ENCODE measurements around the gene RPL36. TPM values are rescaled to one million over a fixed set of nuclear protein-coding genes. Genes with fewer than 3 reads are reported as not detected.
"Not testable (repeated sequence)": the region's sequence is repeated elsewhere in the genome, so short reads cannot be mapped to it uniquely, and the experiment has no call there.

Gene RPL36
- total RNA-seq, 4 donors from 2014 or later: 572 to 1,565 (median 1,059) TPM

DNA sequence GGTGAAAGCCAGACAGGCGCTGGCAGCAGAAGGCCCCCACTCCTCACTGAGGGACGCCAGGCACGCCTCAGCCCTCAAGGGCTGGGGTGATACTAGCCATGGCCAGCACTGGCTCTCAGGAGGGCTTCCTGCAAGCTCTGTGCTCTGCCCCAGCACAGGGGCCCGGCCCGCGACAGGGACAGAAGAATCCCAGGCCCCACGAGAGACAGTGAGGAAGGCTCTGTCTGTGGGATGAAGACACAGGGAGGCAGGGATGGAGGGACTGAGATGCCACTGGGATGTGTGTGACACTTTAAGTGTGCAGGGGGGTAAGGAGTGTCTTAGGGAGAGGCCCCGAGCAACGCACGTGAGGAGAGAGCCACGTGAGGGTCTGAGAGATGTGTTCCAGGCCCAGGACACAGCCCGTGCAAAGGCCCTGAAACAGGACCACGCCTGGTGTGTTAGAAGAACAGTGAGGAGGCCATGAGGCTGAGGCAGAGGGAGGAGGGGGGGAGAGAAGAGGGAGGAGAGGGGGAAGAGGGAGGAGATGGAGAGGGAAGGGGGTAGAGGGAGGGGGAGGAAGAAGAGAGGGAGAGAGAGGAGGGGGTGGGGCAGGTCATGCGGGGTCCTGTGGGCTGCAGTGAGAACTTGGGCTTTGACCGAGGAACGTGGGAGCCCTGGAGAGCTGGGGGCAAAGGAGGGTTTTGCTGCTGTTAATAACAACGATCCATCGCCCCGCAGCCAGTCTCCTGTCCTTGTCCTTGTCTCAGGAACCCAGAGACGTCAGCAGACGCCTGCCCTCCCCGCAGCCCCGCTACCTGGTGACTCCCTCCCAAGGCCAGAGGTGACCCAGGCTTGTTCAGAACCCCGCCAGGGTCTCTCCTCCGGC, 7.2 kb downstream of the RPL36 start:
- intact Hi-C loops (cut with DNase I): no loop called here
- Histone ChIP-seq H3K36me3 (peaks cover 25 to 100% (median 56%) of the 10 kb centered on the region in 3 donors), H3K4me3 (no peak overlapping the region), H3K9me3 (no peaks in the 10 kb centered on the region), H3K27me3 (no peaks in the 10 kb centered on the region), H3K27ac (no peak overlapping the region), H3K4me1 (peaks cover 6 to 20% (median 10%) of the 10 kb centered on the region in 3 donors)
- TF ChIP-seq POLR2A (IDR thresholded peaks at IDR 0.05): no peak
- TF ChIP-seq, protein P1, sequence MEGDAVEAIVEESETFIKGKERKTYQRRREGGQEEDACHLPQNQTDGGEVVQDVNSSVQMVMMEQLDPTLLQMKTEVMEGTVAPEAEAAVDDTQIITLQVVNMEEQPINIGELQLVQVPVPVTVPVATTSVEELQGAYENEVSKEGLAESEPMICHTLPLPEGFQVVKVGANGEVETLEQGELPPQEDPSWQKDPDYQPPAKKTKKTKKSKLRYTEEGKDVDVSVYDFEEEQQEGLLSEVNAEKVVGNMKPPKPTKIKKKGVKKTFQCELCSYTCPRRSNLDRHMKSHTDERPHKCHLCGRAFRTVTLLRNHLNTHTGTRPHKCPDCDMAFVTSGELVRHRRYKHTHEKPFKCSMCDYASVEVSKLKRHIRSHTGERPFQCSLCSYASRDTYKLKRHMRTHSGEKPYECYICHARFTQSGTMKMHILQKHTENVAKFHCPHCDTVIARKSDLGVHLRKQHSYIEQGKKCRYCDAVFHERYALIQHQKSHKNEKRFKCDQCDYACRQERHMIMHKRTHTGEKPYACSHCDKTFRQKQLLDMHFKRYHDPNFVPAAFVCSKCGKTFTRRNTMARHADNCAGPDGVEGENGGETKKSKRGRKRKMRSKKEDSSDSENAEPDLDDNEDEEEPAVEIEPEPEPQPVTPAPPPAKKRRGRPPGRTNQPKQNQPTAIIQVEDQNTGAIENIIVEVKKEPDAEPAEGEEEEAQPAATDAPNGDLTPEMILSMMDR (IDR thresholded peaks at IDR 0.05): no peak
- DNase-seq: no peak
- WGBS, 2 donors: 72 to 74% methylated on average over 13 to 18 of the region's 25 CpGs

DNA sequence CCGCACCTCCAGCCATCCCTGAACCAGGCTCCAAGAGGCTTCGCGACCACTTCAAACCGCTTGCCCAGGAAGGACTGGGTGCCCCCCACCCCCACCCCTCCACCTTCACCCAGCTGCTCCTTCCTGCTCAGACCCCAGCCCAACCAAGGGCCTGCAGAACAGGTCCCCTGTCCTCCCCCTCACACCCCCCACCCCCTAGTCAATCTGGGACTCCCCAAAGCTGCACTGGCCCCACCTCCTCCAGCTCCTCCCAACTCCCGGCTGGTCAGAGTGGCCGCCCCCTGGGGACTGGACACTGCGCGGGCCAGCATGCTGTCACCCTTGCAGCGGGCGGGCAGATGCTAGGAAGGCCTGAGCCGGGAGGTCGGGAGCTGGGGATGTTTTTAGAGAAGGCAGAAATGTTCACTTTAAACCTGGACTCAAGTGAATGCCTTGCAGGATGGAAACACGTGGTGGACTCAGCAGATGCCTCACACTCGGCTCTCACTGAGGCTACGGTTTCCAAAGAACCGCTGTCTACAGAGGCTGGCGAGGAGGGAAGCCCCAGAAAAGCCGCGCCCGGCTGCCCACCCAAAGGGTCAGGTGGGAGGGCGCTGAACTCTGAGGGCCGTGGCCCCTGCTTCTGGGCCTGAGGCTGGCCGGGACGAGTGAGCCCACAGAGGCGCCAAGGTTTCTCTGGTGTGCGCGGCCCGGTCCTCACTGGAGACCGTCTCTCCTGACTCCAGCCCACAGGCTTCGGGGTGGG, 8.0 kb downstream of the RPL36 start:
- Histone ChIP-seq H3K4me3 (no peak overlapping the region), H3K27ac (no peak overlapping the region), H3K36me3 (peaks cover 22 to 96% (median 47%) of the 10 kb centered on the region in 3 donors), H3K9me3 (no peaks in the 10 kb centered on the region), H3K4me1 (peaks cover 1 to 12% (median 6%) of the 10 kb centered on the region in 3 donors), H3K27me3 (no peaks in the 10 kb centered on the region)
- intact Hi-C loops (cut with DNase I): no loop called here
- DNase-seq: no peak
- 82 to 86% methylated on average over 9 to 11 of the region's 30 CpGs for WGBS, 2 donors
- TF ChIP-seq, protein P1 (IDR thresholded peaks at IDR 0.05): no peak
- TF ChIP-seq POLR2A (IDR thresholded peaks at IDR 0.05): no peak

DNA sequence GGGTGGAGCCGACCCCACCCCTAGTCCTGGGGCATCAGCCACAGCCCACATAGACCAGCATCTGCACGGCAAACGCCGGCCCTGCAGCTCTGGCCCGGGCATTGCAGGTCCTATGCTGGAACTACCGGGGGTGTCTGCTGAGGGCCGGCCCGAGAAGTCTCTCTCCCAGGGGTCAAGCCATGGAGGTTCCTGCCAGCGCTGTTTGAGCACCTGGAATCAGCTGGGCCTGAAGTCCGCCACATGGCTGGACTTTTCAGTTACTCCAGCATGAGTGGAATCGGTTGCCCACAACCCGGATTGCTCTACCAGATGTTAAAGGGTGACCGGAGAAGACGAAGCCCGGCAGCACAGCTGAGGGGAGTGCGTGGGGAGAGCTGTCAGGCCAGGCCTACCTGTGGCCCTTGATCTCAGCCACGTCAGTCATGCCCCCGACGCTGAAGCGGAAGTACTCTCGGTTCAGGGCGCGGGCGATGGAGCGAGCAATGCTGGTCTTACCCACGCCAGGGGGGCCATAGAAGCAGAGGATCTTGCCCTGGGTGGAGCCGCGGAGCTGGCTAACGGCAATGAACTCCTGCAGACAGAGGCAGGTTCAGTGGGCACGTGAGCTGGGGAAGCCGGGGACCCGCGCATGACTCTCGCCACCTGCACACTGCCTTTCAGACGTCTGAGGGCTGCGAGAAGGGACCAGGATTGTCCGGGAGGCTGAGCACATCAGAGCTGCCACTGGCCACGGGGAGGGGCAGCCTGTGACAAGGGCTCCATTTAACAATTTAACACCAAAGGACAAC, 8.7 kb downstream of the RPL36 start:
- peaks cover 0 to 4% (median 1%) of the 10 kb centered on the region in 3 donors for H3K4me1 ChIP-seq
- H3K27me3 ChIP-seq: no peaks in the 10 kb centered on the region
- DNase-seq: no peak
- 86 to 90% methylated on average over 11 to 21 of the region's 38 CpGs for WGBS, 2 donors
- H3K27ac ChIP-seq: no peak overlapping the region
- H3K36me3 ChIP-seq: peaks cover 15 to 96% (median 49%) of the 10 kb centered on the region in 3 donors
- intact Hi-C loops (cut with DNase I): no loop called here
- no peak overlapping the region for H3K4me3 ChIP-seq
- TF ChIP-seq POLR2A (IDR thresholded peaks at IDR 0.05): no peak
- TF ChIP-seq, protein P1 (IDR thresholded peaks at IDR 0.05): no peak
- no peaks in the 10 kb centered on the region for H3K9me3 ChIP-seq

DNA sequence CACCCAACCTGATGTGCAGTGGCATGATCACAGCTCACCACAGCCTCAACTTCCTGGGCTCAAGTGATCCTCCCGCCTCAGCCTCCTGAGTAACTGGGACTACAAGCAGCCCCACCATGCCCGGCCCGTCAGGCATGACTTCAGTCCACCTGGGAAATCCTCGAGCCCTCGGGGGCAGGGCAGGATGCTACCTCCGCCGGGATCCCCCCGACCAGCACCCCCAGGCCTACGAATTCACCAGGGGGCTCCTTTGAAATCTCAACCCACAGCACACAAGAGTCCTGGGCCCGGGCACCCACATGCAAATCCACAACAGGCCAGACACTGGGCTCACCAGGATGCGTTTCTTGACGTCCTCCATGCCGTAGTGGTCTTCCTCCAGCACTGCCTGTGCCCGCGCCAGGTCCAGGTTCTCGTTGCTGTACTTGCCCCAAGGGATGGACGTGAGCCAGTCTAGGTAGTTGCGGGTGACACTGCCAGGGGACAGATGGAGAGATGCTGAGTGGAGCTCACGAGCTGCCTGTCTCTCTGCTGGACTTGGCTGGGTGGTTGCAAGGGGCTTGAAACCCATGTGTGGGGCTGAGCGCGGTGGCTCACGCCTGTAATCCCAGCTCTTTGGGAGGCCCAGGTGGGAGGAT, 10.5 kb downstream of the RPL36 start:
- 91 to 97% methylated on average over 5 to 10 of the region's 22 CpGs for WGBS, 2 donors

DNA sequence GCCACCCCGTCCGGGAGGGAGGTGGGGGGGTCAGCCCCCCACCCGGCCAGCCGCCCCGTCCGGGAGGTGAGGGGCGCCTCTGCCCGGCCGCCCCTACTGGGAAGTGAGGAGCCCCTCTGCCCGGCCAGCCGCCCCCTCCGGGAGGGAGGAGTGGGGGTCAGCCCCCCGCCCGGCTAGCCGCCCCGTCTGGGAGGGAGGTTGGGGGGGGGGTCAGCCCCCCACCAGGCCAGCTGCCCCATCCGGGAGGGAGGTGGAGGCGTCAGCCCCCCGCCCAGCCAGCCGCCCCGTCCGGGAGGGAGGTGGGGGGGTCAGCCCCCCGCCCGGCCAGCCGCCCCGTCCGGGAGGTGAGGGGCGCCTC, 11.9 kb downstream of the RPL36 start:
- H3K27me3 ChIP-seq; DNase-seq; H3K27ac ChIP-seq; intact Hi-C loops (cut with DNase I); H3K4me3 ChIP-seq; H3K9me3 ChIP-seq; H3K4me1 ChIP-seq: not testable (repeated sequence)
- peaks cover 19 to 96% (median 54%) of the 10 kb centered on the region in 3 donors for H3K36me3 ChIP-seq
- WGBS, 2 donors: no CpG with 5 or more reads among the region's 28 CpGs

More for the DNA sequence above, 10.5 kb downstream of the RPL36 start:
- no peak for TF ChIP-seq POLR2A (IDR thresholded peaks at IDR 0.05)
- TF ChIP-seq, protein P1 (IDR thresholded peaks at IDR 0.05): no peak
- no peak overlapping the region for H3K4me3 ChIP-seq
- H3K27ac ChIP-seq: no peak overlapping the region
- H3K4me1 ChIP-seq: no peaks in the 10 kb centered on the region
- intact Hi-C loops (cut with DNase I): no loop called here
- no peaks in the 10 kb centered on the region for H3K9me3 ChIP-seq
- DNase-seq: no peak
- H3K36me3 ChIP-seq: peaks cover 12 to 96% (median 46%) of the 10 kb centered on the region in 3 donors
- H3K27me3 ChIP-seq: no peaks in the 10 kb centered on the region

Measured in esophagus squamous epithelium (tissue), 5 donors.